Measurements from ENCODE around the gene TMEM217. TPM values are rescaled to one million over a fixed set of nuclear protein-coding genes. Genes with fewer than 3 reads are reported as not detected.

The TMEM217 gene
- total RNA-seq, 1 donor from 2014 or later, result 4.0 TPM

GRCh38 chr6:37269105-37269504 lies 11.2 kb upstream of the TMEM217 start:
- Mint-ChIP-seq H3K27ac (ENCODE audit: unreplicated experiment) (no peak overlapping the region), H3K4me3 (ENCODE audit: unreplicated experiment) (no peak overlapping the region), H3K9me3 (ENCODE audit: low read depth) (no peaks in the 10 kb centered on the region), H3K36me3 (ENCODE audit: low read depth) (peaks cover 3% of the 10 kb centered on the region), H3K27me3 (ENCODE audit: low read depth) (no peaks in the 10 kb centered on the region), H3K4me1 (ENCODE audit: low read depth) (peaks cover 14% of the 10 kb centered on the region)
- no peak for DNase-seq (ENCODE audit: low spot score)
- TF ChIP-seq, protein P1, sequence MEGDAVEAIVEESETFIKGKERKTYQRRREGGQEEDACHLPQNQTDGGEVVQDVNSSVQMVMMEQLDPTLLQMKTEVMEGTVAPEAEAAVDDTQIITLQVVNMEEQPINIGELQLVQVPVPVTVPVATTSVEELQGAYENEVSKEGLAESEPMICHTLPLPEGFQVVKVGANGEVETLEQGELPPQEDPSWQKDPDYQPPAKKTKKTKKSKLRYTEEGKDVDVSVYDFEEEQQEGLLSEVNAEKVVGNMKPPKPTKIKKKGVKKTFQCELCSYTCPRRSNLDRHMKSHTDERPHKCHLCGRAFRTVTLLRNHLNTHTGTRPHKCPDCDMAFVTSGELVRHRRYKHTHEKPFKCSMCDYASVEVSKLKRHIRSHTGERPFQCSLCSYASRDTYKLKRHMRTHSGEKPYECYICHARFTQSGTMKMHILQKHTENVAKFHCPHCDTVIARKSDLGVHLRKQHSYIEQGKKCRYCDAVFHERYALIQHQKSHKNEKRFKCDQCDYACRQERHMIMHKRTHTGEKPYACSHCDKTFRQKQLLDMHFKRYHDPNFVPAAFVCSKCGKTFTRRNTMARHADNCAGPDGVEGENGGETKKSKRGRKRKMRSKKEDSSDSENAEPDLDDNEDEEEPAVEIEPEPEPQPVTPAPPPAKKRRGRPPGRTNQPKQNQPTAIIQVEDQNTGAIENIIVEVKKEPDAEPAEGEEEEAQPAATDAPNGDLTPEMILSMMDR (IDR thresholded peaks at IDR 0.05), result no peak

DNA sequence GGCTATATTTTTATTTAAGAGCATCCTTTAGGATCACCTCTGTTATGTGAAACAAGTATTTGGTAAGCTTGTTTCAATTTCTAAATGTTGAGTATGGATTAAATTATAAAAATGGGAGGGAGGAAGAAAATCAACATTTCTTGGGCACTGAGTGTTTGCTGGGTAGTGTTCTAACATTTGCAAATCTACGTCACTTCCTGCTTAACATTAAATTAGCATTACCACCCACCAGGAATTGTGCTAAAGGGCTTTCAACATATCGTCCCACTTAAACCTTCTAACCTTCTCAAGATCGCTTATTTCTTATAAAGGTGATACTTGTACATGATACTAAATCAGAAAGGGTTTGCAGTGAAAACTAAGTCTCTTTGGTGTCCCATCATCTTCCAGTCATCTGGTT lies 7.9 kb upstream of the TMEM217 start:
- no peaks in the 10 kb centered on the region for H3K9me3 Mint-ChIP-seq (ENCODE audit: low read depth)
- H3K27me3 Mint-ChIP-seq (ENCODE audit: low read depth), result no peaks in the 10 kb centered on the region
- TF ChIP-seq, protein P1 (IDR thresholded peaks at IDR 0.05), result no peak
- H3K27ac Mint-ChIP-seq (ENCODE audit: unreplicated experiment), result no peak overlapping the region
- H3K4me1 Mint-ChIP-seq (ENCODE audit: low read depth), result peaks cover 23% of the 10 kb centered on the region
- H3K4me3 Mint-ChIP-seq (ENCODE audit: unreplicated experiment), result no peak overlapping the region
- peaks cover 3% of the 10 kb centered on the region for H3K36me3 Mint-ChIP-seq (ENCODE audit: low read depth)
- DNase-seq (ENCODE audit: low spot score), result no peak

DNA sequence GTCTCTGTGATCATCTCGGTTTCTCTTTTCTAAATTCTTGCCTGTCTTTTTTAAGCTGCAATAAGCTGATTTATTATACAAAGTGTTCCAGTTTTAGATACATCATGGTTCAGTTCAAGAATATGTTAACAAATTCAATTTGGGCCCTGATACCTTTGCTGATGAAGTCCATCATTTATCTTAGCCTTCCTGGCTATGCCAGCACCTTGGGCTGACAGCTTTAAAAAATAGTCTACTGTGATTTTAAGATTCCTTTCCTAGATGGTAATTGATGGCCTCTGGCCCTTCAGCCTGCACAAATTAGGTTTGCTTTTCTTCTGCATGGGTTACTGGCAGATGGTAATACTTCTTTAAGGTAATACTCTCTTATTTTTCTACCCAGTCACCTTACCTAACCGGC lies 7.1 kb upstream of the TMEM217 start:
- peaks cover 3% of the 10 kb centered on the region for H3K36me3 Mint-ChIP-seq (ENCODE audit: low read depth)
- H3K9me3 Mint-ChIP-seq (ENCODE audit: low read depth), result no peaks in the 10 kb centered on the region
- H3K27ac Mint-ChIP-seq (ENCODE audit: unreplicated experiment), result no peak overlapping the region
- peaks cover 27% of the 10 kb centered on the region for H3K4me1 Mint-ChIP-seq (ENCODE audit: low read depth)
- H3K4me3 Mint-ChIP-seq (ENCODE audit: unreplicated experiment), result no peak overlapping the region
- H3K27me3 Mint-ChIP-seq (ENCODE audit: low read depth), result no peaks in the 10 kb centered on the region
- TF ChIP-seq, protein P1 (IDR thresholded peaks at IDR 0.05), result no peak
- no peak for DNase-seq (ENCODE audit: low spot score)

DNA sequence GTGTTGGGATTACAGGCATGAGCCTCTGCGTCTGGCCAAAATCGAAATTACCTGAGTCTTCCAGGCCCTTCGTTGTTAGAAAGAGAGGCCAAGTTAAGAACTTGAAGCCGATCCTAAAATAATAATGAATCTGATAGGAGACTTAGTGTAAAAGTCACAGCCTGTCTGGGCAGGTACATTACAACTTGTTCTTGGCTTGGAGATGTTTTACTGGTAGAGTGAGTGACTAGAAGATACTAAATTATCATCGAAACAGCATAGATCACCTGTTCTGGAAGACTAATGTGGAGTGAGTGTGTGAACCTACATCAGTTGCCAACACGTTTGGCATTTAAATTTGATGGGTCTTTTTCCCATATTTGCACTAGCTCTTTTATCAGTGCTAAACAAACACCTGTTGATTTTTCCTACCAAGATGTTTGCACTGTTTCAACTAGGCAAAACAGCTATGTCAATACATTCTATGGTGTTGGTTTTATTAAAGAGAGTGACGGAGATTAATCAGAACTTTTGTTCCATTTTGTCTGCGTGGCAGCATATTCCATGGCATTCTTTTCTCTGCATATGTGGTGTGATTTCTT lies 4.6 kb upstream of the TMEM217 start:
- Mint-ChIP-seq H3K4me1 (ENCODE audit: low read depth) (peaks cover 43% of the 10 kb centered on the region), H3K27ac (ENCODE audit: unreplicated experiment) (no peak overlapping the region), H3K36me3 (ENCODE audit: low read depth) (peaks cover 2% of the 10 kb centered on the region), H3K27me3 (ENCODE audit: low read depth) (no peaks in the 10 kb centered on the region), H3K4me3 (ENCODE audit: unreplicated experiment) (no peak overlapping the region), H3K9me3 (ENCODE audit: low read depth) (no peaks in the 10 kb centered on the region)
- DNase-seq (ENCODE audit: low spot score), result no peak
- TF ChIP-seq, protein P1 (IDR thresholded peaks at IDR 0.05), result no peak

DNA sequence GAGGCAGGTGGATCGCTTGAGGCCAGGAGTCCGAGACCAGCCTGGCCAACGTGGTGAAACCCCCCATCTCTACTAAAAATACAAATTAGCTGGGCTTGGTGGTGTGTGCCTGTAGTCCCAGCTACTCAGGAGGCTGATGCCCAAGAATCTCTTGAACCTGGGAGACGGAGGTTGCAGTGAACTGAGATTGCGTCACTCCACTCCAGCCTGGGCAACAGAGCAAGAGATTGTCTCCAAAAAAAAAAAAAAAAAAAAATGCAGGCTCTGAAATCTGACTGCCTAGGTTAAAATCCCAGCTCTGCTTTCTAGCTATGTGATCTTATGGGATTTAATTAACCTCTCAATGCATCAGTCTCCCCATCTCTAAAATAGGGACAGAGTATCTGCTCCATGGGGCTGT lies 3.3 kb upstream of the TMEM217 start:
- no peaks in the 10 kb centered on the region for H3K27me3 Mint-ChIP-seq (ENCODE audit: low read depth)
- H3K27ac Mint-ChIP-seq (ENCODE audit: unreplicated experiment), result no peak overlapping the region
- TF ChIP-seq, protein P1 (IDR thresholded peaks at IDR 0.05), result no peak
- DNase-seq (ENCODE audit: low spot score), result no peak
- H3K4me3 Mint-ChIP-seq (ENCODE audit: unreplicated experiment), result no peak overlapping the region
- no peaks in the 10 kb centered on the region for H3K9me3 Mint-ChIP-seq (ENCODE audit: low read depth)
- H3K36me3 Mint-ChIP-seq (ENCODE audit: low read depth), result peaks cover 2% of the 10 kb centered on the region
- peaks cover 55% of the 10 kb centered on the region for H3K4me1 Mint-ChIP-seq (ENCODE audit: low read depth)

Data from chondrocyte (in vitro differentiated cells).